DND-41 (cell line): ENCODE results near the gene ARL8A.

Source experiments
- ATAC-seq: fragments of 200-7000 bp; cut with Tn5 transposase; 3 replicates; pipeline ENCODE4 v1.9.1; 2021; ENCODE audit warnings: low read depth; ENCODE audit not compliant: insufficient read depth
- DNase-seq: peaks from one replicate; pipeline ENCODE4 v3.0.0-alpha.2; 2020
- H2AFZ ChIP-seq: 2 replicates; pipeline ENCODE4 v1.6.0; 2012; ENCODE audit warnings: low read depth, low read length
- H3K27ac ChIP-seq: 2 replicates; pipeline ENCODE4 v1.5.1; 2012; ENCODE audit warnings: low read length, inconsistent platforms
- H3K27me3 ChIP-seq: fragments of 200-600 bp; sonication (generic); 2 replicates; pipeline ENCODE4 v1.6.0; 2012; ENCODE audit warnings: low read length, mild to moderate bottlenecking, inconsistent platforms; ENCODE audit not compliant: insufficient read depth, poor library complexity
- H3K36me3 ChIP-seq: 2 replicates; pipeline ENCODE4 v1.5.1; 2012; ENCODE audit warnings: low read length, inconsistent platforms; ENCODE audit not compliant: insufficient read depth
- H3K4me1 ChIP-seq: 2 replicates; pipeline ENCODE4 v1.5.1; 2012; ENCODE audit warnings: mild to moderate bottlenecking, low read length; ENCODE audit not compliant: insufficient read depth
- H3K4me2 ChIP-seq: 2 replicates; pipeline ENCODE4 v1.6.0; 2012; ENCODE audit warnings: mild to moderate bottlenecking, moderate library complexity, low read length, inconsistent platforms; ENCODE audit not compliant: insufficient read depth
- H3K4me3 ChIP-seq, 2 experiments: fragments of 200-600 bp in 1 of 2; shearing (Covaris generic) in 1 of 2; 2 replicates each; pipeline ENCODE4 v1.5.1; 2012 to 2016; ENCODE audit warnings: inconsistent platforms in 2 of 2, low read length in 2 of 2, mild to moderate bottlenecking in 2 of 2, low read depth in 1 of 2, moderate library complexity in 1 of 2
- H3K79me2 ChIP-seq: 2 replicates; pipeline ENCODE4 v1.6.0; 2012; ENCODE audit warnings: low read length, inconsistent platforms; ENCODE audit not compliant: insufficient read depth
- H3K9ac ChIP-seq: 2 replicates; pipeline ENCODE4 v1.6.0; 2012; ENCODE audit warnings: low read depth, mild to moderate bottlenecking, inconsistent platforms, low read length, moderate library complexity
- H3K9me3 ChIP-seq: 2 replicates; pipeline ENCODE4 v1.5.1; 2012; ENCODE audit warnings: low read length, moderate library complexity, mild to moderate bottlenecking, inconsistent platforms; ENCODE audit not compliant: insufficient read depth, severe bottlenecking
- H4K20me1 ChIP-seq: 2 replicates; pipeline ENCODE4 v1.6.0; 2012; ENCODE audit warnings: low read length; ENCODE audit not compliant: insufficient read depth
- EZH2 ChIP-seq: IDR thresholded peaks from 3 replicates; pipeline ENCODE4 v1.6.1; 2012; ENCODE audit warnings: borderline replicate concordance, low read depth, mild to moderate bottlenecking, moderate library complexity, low read length, inconsistent platforms; ENCODE audit not compliant: severe bottlenecking
- TF ChIP-seq, protein P1 (sequence below): IDR thresholded peaks from 2 replicates; pipeline ENCODE4 v1.5.1; 2012; ENCODE audit warnings: borderline replicate concordance, low read length, moderate library complexity, mild to moderate bottlenecking; ENCODE audit not compliant: poor library complexity, severe bottlenecking; ENCODE audit errors: extremely low read depth

ARL8A gene

GRCh38 chr1:202133496-202133895 is 11.0 kb downstream of the ARL8A start:
- Histone ChIP-seq H3K9ac (no peak overlapping the region), H3K4me3 (no peak overlapping the region), H3K79me2 (peaks cover 13% of the 10 kb centered on the region), H3K9me3 (no peaks in the 10 kb centered on the region), H3K27me3 (no peaks in the 10 kb centered on the region), H3K36me3 (peaks cover 52% of the 10 kb centered on the region), H4K20me1 (peaks cover 32% of the 10 kb centered on the region), H3K4me2 (no peak overlapping the region), H3K4me1 (no peaks in the 10 kb centered on the region), H3K27ac (no peak overlapping the region), H2AFZ (no peak overlapping the region)
- TF ChIP-seq, protein P1, sequence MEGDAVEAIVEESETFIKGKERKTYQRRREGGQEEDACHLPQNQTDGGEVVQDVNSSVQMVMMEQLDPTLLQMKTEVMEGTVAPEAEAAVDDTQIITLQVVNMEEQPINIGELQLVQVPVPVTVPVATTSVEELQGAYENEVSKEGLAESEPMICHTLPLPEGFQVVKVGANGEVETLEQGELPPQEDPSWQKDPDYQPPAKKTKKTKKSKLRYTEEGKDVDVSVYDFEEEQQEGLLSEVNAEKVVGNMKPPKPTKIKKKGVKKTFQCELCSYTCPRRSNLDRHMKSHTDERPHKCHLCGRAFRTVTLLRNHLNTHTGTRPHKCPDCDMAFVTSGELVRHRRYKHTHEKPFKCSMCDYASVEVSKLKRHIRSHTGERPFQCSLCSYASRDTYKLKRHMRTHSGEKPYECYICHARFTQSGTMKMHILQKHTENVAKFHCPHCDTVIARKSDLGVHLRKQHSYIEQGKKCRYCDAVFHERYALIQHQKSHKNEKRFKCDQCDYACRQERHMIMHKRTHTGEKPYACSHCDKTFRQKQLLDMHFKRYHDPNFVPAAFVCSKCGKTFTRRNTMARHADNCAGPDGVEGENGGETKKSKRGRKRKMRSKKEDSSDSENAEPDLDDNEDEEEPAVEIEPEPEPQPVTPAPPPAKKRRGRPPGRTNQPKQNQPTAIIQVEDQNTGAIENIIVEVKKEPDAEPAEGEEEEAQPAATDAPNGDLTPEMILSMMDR: no peak
- TF ChIP-seq EZH2: no peak
- ATAC-seq (no peak), DNase-seq (no peak)

GRCh38 chr1:202133001-202133400 is 11.5 kb downstream of the ARL8A start:
- Histone ChIP-seq H3K4me1 (no peaks in the 10 kb centered on the region), H3K27me3 (no peaks in the 10 kb centered on the region), H3K79me2 (peaks cover 8% of the 10 kb centered on the region; the same call in 1 of the 2 replicates), H3K27ac (no peak overlapping the region), H4K20me1 (peaks cover 27% of the 10 kb centered on the region), H2AFZ (no peak overlapping the region), H3K4me3 (no peak overlapping the region), H3K9ac (no peak overlapping the region), H3K36me3 (peaks cover 47% of the 10 kb centered on the region), H3K9me3 (no peaks in the 10 kb centered on the region), H3K4me2 (no peak overlapping the region)
- no peak for ATAC-seq
- no peak for DNase-seq
- TF ChIP-seq EZH2: no peak
- TF ChIP-seq, protein P1: no peak

- Histone ChIP-seq H3K36me3 (peaks cover 39% of the 10 kb centered on the region), H3K79me2 (peaks cover 2% of the 10 kb centered on the region; the same call in 1 of the 2 replicates), H3K9ac (no peak overlapping the region), H3K27me3 (no peaks in the 10 kb centered on the region), H4K20me1 (peaks cover 23% of the 10 kb centered on the region), H3K9me3 (no peaks in the 10 kb centered on the region), H3K27ac (no peak overlapping the region), H3K4me3 (no peak overlapping the region), H2AFZ (no peak overlapping the region), H3K4me1 (no peaks in the 10 kb centered on the region), H3K4me2 (no peak overlapping the region)
- ATAC-seq: no peak
- DNase-seq: no peak
- no peak for TF ChIP-seq EZH2
- TF ChIP-seq, protein P1: no peak
Measured at GRCh38 chr1:202131956-202132821, 12.3 kb downstream of the ARL8A start.
